ENCODE data around the gene LYPD4. TPM values are rescaled to one million over a fixed set of nuclear protein-coding genes. Genes with fewer than 3 reads are reported as not detected.

The LYPD4 gene
- total RNA-seq, 1 donor from 2014 or later, result not detected

- Histone ChIP-seq H3K4me2 (peak overlapping the region; percentile 97), H3K9me3 (ENCODE audit: low read depth) (no peaks in the 10 kb centered on the region), H2AFZ (replicated peaks) (peak overlapping the region; percentile 93), H3K79me2 (ENCODE audit: low read depth) (peaks cover 9% of the 10 kb centered on the region), H3K4me1 (peaks cover 6% of the 10 kb centered on the region), H3K36me3 (no peaks in the 10 kb centered on the region), H4K20me1 (ENCODE audit: low read depth) (no peaks in the 10 kb centered on the region), H3K9ac (no peak overlapping the region), H3K27ac (no peak overlapping the region), H3K4me3 (peak overlapping the region; percentile 92), H3K27me3 (peaks cover 44% of the 10 kb centered on the region), H3F3A (ENCODE audit: low read depth) (peaks cover 22% of the 10 kb centered on the region)
- Mint-ChIP-seq H3K36me3 (no peaks in the 10 kb centered on the region), H3K9me3 (no peaks in the 10 kb centered on the region), H3K4me3 (peak overlapping the region; percentile 94), H3K27me3 (ENCODE audit: insufficient read depth, low read depth) (peaks cover 31% of the 10 kb centered on the region), H3K27ac (no peak overlapping the region), H3K4me1 (peaks cover 18% of the 10 kb centered on the region)
- TF ChIP-seq CTCF (IDR thresholded peaks at IDR 0.05), result no peak
- peak; percentile 19 for DNase-seq (ENCODE audit: low spot score)
These were observed 39.0 kb upstream of the LYPD4 start for GRCh38 chr19:41883463-41883820.

DNA sequence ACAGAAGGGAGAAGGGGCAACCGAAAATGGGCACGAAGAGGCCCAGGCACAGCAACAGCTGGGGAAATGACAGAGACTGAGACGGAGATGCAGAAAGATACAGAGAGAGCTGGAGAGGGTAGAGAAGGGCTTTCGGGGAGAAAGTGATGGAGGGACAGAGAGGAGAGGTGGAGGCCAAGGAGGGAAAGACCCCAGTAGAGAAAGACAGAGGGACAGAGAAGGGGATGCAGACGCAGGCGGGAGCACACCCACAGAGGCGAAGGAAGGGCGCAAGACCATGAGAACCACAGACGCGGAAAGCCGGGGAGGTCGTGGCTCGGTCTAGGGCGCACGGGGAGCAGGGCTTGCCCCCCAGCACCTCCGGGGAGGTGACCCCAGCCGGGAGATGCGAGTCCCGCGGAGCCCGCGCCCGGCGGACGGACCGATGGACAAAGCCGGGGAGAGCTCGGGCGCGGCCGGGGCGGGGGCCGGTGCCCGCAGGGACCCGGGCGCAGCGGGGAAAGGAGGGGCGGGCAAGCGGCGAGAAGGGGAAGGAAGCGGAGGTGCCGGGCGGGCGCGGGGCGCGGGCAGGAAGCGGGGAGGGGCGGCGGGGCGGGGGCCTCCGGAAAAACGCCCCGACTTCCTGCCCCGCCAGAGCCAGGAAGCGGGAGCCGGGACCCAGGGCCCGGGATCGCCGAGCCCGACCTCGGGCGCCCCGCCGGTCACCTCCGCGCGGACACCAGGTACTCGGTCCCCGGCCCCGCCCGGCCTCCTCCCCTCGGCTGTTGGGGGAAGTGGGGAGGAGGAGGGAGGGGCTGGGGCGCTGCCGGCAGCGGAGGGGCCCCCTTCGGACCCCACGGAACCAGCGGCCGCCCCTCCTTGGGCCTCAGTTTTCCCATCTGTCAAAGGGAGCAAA is 38.3 kb upstream of the LYPD4 start, which contains the start of gene ARHGEF1:
TSS of gene ARHGEF1 (plus strand) at position 617 of the 895 bp plus-strand sequence. CDS start 4,899 bp downstream, outside the sequence.
- H3K27ac Mint-ChIP-seq, result no peak within 1 kb of the TSS

GRCh38 chr19:41880329-41880708 is 35.8 kb upstream of the LYPD4 start:
- peaks cover 18% of the 10 kb centered on the region for H3K4me1 Mint-ChIP-seq
- no peaks in the 10 kb centered on the region for H3K9me3 Mint-ChIP-seq
- Histone ChIP-seq H3K36me3 (no peaks in the 10 kb centered on the region), H3K9me3 (ENCODE audit: low read depth) (no peaks in the 10 kb centered on the region), H3K27ac (no peak overlapping the region), H2AFZ (replicated peaks) (no peak overlapping the region), H4K20me1 (ENCODE audit: low read depth) (no peaks in the 10 kb centered on the region), H3F3A (ENCODE audit: low read depth) (peaks cover 22% of the 10 kb centered on the region), H3K4me1 (peaks cover 6% of the 10 kb centered on the region), H3K79me2 (ENCODE audit: low read depth) (peaks cover 9% of the 10 kb centered on the region), H3K4me3 (no peak overlapping the region), H3K4me2 (no peak overlapping the region), H3K27me3 (peaks cover 54% of the 10 kb centered on the region), H3K9ac (no peak overlapping the region)
- no peak for TF ChIP-seq EZH2phosphoT487 (IDR thresholded peaks at IDR 0.05)
- no peak for TF ChIP-seq EZH2 (IDR thresholded peaks at IDR 0.05)
- no peak for TF ChIP-seq CTCF (IDR thresholded peaks at IDR 0.05)
- peak overlapping the region; percentile 36 for H3K4me3 Mint-ChIP-seq
- H3K36me3 Mint-ChIP-seq, result no peaks in the 10 kb centered on the region
- peaks cover 33% of the 10 kb centered on the region for H3K27me3 Mint-ChIP-seq (ENCODE audit: insufficient read depth, low read depth)
- H3K27ac Mint-ChIP-seq, result no peak overlapping the region
- no peak for DNase-seq (ENCODE audit: low spot score)

More for the DNA sequence above, 38.3 kb upstream of the LYPD4 start, which contains the start of gene ARHGEF1:
- peaks cover 9% of the 10 kb centered on the region for H3K79me2 ChIP-seq (ENCODE audit: low read depth)
- peak within 1 kb of the TSS; percentile 97 for H3K4me2 ChIP-seq
- peak within 1 kb of the TSS; percentile 40 for H3K9ac ChIP-seq
- peaks cover 31% of the 10 kb centered on the region for H3K27me3 Mint-ChIP-seq (ENCODE audit: insufficient read depth, low read depth)
- peak within 1 kb of the TSS; percentile 94 for H3K4me3 Mint-ChIP-seq
- H3K27me3 ChIP-seq, result peaks cover 50% of the 10 kb centered on the region
- H3K9me3 ChIP-seq (ENCODE audit: low read depth), result no peaks in the 10 kb centered on the region
- DNase-seq (ENCODE audit: low spot score), result peak; percentile 61
- peak within 1 kb of the TSS; percentile 93 for H2AFZ ChIP-seq (replicated peaks)
- H3F3A ChIP-seq (ENCODE audit: low read depth), result peaks cover 22% of the 10 kb centered on the region
- H3K36me3 ChIP-seq, result no peaks in the 10 kb centered on the region
- H3K36me3 Mint-ChIP-seq, result no peaks in the 10 kb centered on the region
- peaks cover 6% of the 10 kb centered on the region for H3K4me1 ChIP-seq
- peak within 1 kb of the TSS; percentile 92 for H3K4me3 ChIP-seq
- TF ChIP-seq CTCF (IDR thresholded peaks at IDR 0.05) (no peak), EZH2phosphoT487 (IDR thresholded peaks at IDR 0.05) (no peak), EZH2 (IDR thresholded peaks at IDR 0.05) (no peak)
- no peaks in the 10 kb centered on the region for H3K9me3 Mint-ChIP-seq
- H3K27ac ChIP-seq, result no peak within 1 kb of the TSS
- peaks cover 18% of the 10 kb centered on the region for H3K4me1 Mint-ChIP-seq
- no peaks in the 10 kb centered on the region for H4K20me1 ChIP-seq (ENCODE audit: low read depth)
